LNCAP (cell line): ENCODE measurements around the gene SCUBE3.

Source experiments
- TF ChIP-seq, protein P1 (sequence below): fragments of 450-650 bp; IDR thresholded peaks from 2 replicates; pipeline ENCODE4 v1.5.1; 2017; ENCODE audit warnings: mild to moderate bottlenecking

SCUBE3 gene

DNA sequence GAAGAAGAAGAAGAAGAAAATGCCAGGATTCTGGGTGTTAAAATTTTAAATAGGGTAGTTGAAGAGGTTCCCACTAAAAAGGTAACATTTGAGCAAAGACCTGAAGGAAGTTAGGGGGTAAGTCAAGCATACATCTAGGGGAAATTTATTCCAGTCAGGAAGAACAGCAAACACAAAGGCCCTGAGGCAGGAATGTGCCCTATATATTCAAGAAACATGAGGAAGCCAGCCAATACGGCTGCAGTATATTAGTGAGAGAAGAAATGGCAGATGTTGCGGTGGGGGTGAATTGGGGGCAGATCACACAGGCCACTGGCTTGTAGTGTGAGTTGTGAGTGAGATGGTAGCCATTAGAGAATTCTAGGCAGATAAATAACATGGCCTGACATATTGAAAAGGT lies 51.8 kb downstream of the SCUBE3 start:
- TF ChIP-seq, protein P1, sequence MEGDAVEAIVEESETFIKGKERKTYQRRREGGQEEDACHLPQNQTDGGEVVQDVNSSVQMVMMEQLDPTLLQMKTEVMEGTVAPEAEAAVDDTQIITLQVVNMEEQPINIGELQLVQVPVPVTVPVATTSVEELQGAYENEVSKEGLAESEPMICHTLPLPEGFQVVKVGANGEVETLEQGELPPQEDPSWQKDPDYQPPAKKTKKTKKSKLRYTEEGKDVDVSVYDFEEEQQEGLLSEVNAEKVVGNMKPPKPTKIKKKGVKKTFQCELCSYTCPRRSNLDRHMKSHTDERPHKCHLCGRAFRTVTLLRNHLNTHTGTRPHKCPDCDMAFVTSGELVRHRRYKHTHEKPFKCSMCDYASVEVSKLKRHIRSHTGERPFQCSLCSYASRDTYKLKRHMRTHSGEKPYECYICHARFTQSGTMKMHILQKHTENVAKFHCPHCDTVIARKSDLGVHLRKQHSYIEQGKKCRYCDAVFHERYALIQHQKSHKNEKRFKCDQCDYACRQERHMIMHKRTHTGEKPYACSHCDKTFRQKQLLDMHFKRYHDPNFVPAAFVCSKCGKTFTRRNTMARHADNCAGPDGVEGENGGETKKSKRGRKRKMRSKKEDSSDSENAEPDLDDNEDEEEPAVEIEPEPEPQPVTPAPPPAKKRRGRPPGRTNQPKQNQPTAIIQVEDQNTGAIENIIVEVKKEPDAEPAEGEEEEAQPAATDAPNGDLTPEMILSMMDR = no peak

- TF ChIP-seq, protein P1 = no peak
Measured at GRCh38 chr6:35267446-35267845, 53.7 kb downstream of the SCUBE3 start.

DNA sequence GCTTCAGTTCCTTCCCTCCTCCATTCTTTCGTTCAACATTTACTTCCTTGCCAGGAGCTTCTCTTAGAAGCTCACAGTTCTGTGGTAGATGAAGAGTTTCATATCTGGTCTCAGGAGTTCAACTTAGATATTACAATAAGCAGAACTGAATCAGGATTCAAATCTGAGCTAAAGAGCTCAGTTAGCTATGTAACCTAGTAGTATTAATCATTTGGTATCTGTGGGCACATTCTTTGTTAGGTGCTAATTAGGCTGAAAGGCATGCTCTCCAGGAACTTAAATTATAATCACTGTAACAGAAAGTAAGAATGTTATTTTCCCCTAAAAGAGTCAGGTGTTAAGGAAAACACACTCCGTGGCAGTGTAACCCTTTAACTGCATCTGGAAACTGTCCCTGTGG lies 54.1 kb downstream of the SCUBE3 start:
- TF ChIP-seq, protein P1 = no peak

GRCh38 chr6:35272005-35272404 lies 58.2 kb downstream of the SCUBE3 start:
- TF ChIP-seq, protein P1 = no peak

GRCh38 chr6:35273822-35274559 lies 60.2 kb downstream of the SCUBE3 start:
- TF ChIP-seq, protein P1 = no peak

- TF ChIP-seq, protein P1 = no peak
Measured at GRCh38 chr6:35275744-35276260, 62.0 kb downstream of the SCUBE3 start.

- TF ChIP-seq, protein P1 = no peak
Measured at GRCh38 chr6:35278708-35279107, 65.0 kb downstream of the SCUBE3 start.
